Kidney epithelial cell (primary cell): ENCODE data around the gene CCBE1. TPM values are rescaled to one million over a fixed set of nuclear protein-coding genes. Genes with fewer than 3 reads are reported as not detected.

Experiments
- DNase-seq: peaks from one replicate; pipeline ENCODE4 v3.0.0-alpha.2; 2010; ENCODE audit warnings: low read depth
- H3K27me3 ChIP-seq: 2 replicates; pipeline ENCODE4 v1.6.0; 2011; ENCODE audit warnings: low read length; ENCODE audit not compliant: control insufficient read depth, insufficient read depth
- H3K36me3 ChIP-seq: 2 replicates; pipeline ENCODE4 v1.5.1; 2011; ENCODE audit warnings: low read length; ENCODE audit not compliant: control insufficient read depth, insufficient read depth
- H3K4me3 ChIP-seq: 2 replicates; pipeline ENCODE4 v1.5.1; 2011; ENCODE audit warnings: low read depth, mild to moderate bottlenecking, control low read depth, low read length
- CTCF ChIP-seq: IDR thresholded peaks from 2 replicates; pipeline ENCODE4 v1.5.1; 2011; ENCODE audit warnings: mild to moderate bottlenecking, moderate library complexity, low read length, control low read depth, inconsistent platforms; ENCODE audit not compliant: insufficient read depth, poor library complexity, severe bottlenecking
- total RNA-seq: library from RNA; depleted of rRNA; stranded (reverse); fragments of >200 nt; gene quantifications from 2 replicates; pipeline ENCODE4 v1.2.3, GENCODE V29; 2015

The CCBE1 gene
- total RNA-seq, 1 donor from 2014 or later, result 1.2 TPM

- H3K4me3 ChIP-seq, result no peak overlapping the region
- no peak for TF ChIP-seq CTCF
- no peaks in the 10 kb centered on the region for H3K36me3 ChIP-seq
- DNase-seq, result no peak
- H3K27me3 ChIP-seq, result no peaks in the 10 kb centered on the region
These were observed 36.9 kb downstream of the CCBE1 start for GRCh38 chr18:59660366-59660765.

GRCh38 chr18:59659508-59660170 is 37.6 kb downstream of the CCBE1 start:
- Histone ChIP-seq H3K4me3 (peak overlapping the region; percentile 9), H3K27me3 (no peaks in the 10 kb centered on the region), H3K36me3 (no peaks in the 10 kb centered on the region)
- DNase-seq, result no peak
- TF ChIP-seq CTCF, result no peak

- TF ChIP-seq CTCF, result no peak
- no peaks in the 10 kb centered on the region for H3K27me3 ChIP-seq
- no peak for DNase-seq
- no peaks in the 10 kb centered on the region for H3K36me3 ChIP-seq
- H3K4me3 ChIP-seq, result no peak overlapping the region
These were observed 38.3 kb downstream of the CCBE1 start for GRCh38 chr18:59658941-59659340.

GRCh38 chr18:59657012-59657411 is 40.2 kb downstream of the CCBE1 start:
- no peaks in the 10 kb centered on the region for H3K36me3 ChIP-seq
- no peaks in the 10 kb centered on the region for H3K27me3 ChIP-seq
- no peak for TF ChIP-seq CTCF
- no peak overlapping the region for H3K4me3 ChIP-seq
- no peak for DNase-seq

- no peaks in the 10 kb centered on the region for H3K36me3 ChIP-seq
- DNase-seq, result no peak
- no peaks in the 10 kb centered on the region for H3K27me3 ChIP-seq
- H3K4me3 ChIP-seq, result no peak overlapping the region
- no peak for TF ChIP-seq CTCF
These were observed 40.8 kb downstream of the CCBE1 start for GRCh38 chr18:59656373-59656887.

- Histone ChIP-seq H3K4me3 (no peak overlapping the region), H3K27me3 (no peaks in the 10 kb centered on the region), H3K36me3 (no peaks in the 10 kb centered on the region)
- no peak for DNase-seq
- TF ChIP-seq CTCF, result no peak
These were observed 41.5 kb downstream of the CCBE1 start for GRCh38 chr18:59655676-59656075.
